GM10847 (cell line): ENCODE measurements around the gene RUBCNL.
A peak's percentile ranks its signal among the peaks of the same experiment; 100 is the strongest.

Source experiments
- POLR2A ChIP-seq: IDR thresholded peaks from 2 replicates; pipeline ENCODE4 v1.6.1; 2011; ENCODE audit not compliant: insufficient read length; ENCODE audit errors: extremely low read depth

The RUBCNL gene

GRCh38 chr13:46387064-46387851 lies at the start of gene RUBCNL:
Gene RUBCNL, minus strand, starts transcription at chr13:46387252. Its CDS starts 14,777 bp downstream, at chr13:46372475.
- no peak for TF ChIP-seq POLR2A

- no peak for TF ChIP-seq POLR2A
Measured at GRCh38 chr13:46405457-46405856, 18.4 kb upstream of the RUBCNL start.

GRCh38 chr13:46404733-46405100 lies 17.7 kb upstream of the RUBCNL start:
- no peak for TF ChIP-seq POLR2A

GRCh38 chr13:46403851-46404732 lies 17.0 kb upstream of the RUBCNL start:
- TF ChIP-seq POLR2A = no peak

GRCh38 chr13:46402178-46402577 lies 15.1 kb upstream of the RUBCNL start:
- TF ChIP-seq POLR2A = no peak

- no peak for TF ChIP-seq POLR2A
Measured at GRCh38 chr13:46401432-46401831, 14.4 kb upstream of the RUBCNL start.

GRCh38 chr13:46396341-46396740 lies 9.3 kb upstream of the RUBCNL start:
- TF ChIP-seq POLR2A = no peak

GRCh38 chr13:46392967-46393366 lies 5.9 kb upstream of the RUBCNL start:
- no peak for TF ChIP-seq POLR2A

- no peak for TF ChIP-seq POLR2A
Measured at GRCh38 chr13:46389457-46390451, 2.7 kb upstream of the RUBCNL start.

GRCh38 chr13:46388846-46389245 lies 1.8 kb upstream of the RUBCNL start:
- no peak for TF ChIP-seq POLR2A

GRCh38 chr13:46388308-46388707 lies 1.3 kb upstream of the RUBCNL start:
- TF ChIP-seq POLR2A = no peak

GRCh38 chr13:46386392-46387063 lies 524 bp downstream of the RUBCNL start:
- TF ChIP-seq POLR2A = no peak

GRCh38 chr13:46385946-46386345 lies 1.1 kb downstream of the RUBCNL start:
- peak; percentile 16 for TF ChIP-seq POLR2A

- TF ChIP-seq POLR2A = no peak
Measured at GRCh38 chr13:46383383-46383782, 3.7 kb downstream of the RUBCNL start.
